Frontal cortex (tissue), 4 donors: ENCODE measurements around the gene SLC7A4. TPM values are rescaled to one million over a fixed set of nuclear protein-coding genes. Genes with fewer than 3 reads are reported as not detected.
"Not testable (repeated sequence)": the region's sequence is repeated elsewhere in the genome, so short reads cannot be mapped to it uniquely, and the experiment has no call there.

Experiments used
- DNase-seq, 2 donors: peaks; one replicate each; pipeline ENCODE4 v3.0.0; 2012; ENCODE audit warnings: low spot score in 2 of 2
- FAIRE-seq: peaks from 2 replicates; lab custom pipeline; 2012; peaks lifted over from hg19 to GRCh38; lab: Jason Lieb, UNC
- total RNA-seq: library from RNA; depleted of rRNA; stranded (reverse); fragments of >200 nt; gene quantifications from one replicate; pipeline ENCODE4 v1.2.3, GENCODE V29; 2014
- donor health status: control.
- donor health status: control.
- donor health status: control.

SLC7A4 gene
- total RNA-seq, 1 donor from 2014 or later, result 2.0 TPM

- DNase-seq (no peak), FAIRE-seq (no peak)
Measured at GRCh38 chr22:21064917-21065864, 32.8 kb upstream of the SLC7A4 start.

GRCh38 chr22:21064425-21064824 is 32.1 kb upstream of the SLC7A4 start:
- DNase-seq, result not testable (repeated sequence)

GRCh38 chr22:21061660-21062321 is 29.4 kb upstream of the SLC7A4 start:
- FAIRE-seq, DNase-seq: not testable (repeated sequence)

More at GRCh38 chr22:21064425-21064824, 32.1 kb upstream of the SLC7A4 start:
- not testable (repeated sequence) for FAIRE-seq

- not testable (repeated sequence) for DNase-seq
Measured at GRCh38 chr22:21060363-21060762, 28.0 kb upstream of the SLC7A4 start.

GRCh38 chr22:21055880-21056319 is 23.5 kb upstream of the SLC7A4 start:
- no peak for DNase-seq

More at GRCh38 chr22:21060363-21060762, 28.0 kb upstream of the SLC7A4 start:
- FAIRE-seq, result not testable (repeated sequence)

GRCh38 chr22:21055564-21055834 is 23.1 kb upstream of the SLC7A4 start:
- DNase-seq (no peak), FAIRE-seq (no peak)

More at GRCh38 chr22:21055880-21056319, 23.5 kb upstream of the SLC7A4 start:
- FAIRE-seq, result no peak

GRCh38 chr22:21054714-21055563 is 22.6 kb upstream of the SLC7A4 start:
- no peak for FAIRE-seq

GRCh38 chr22:21054046-21054713 is 21.8 kb upstream of the SLC7A4 start:
- DNase-seq (no peak), FAIRE-seq (no peak)

More at GRCh38 chr22:21054714-21055563, 22.6 kb upstream of the SLC7A4 start:
- DNase-seq, result no peak

GRCh38 chr22:21052715-21053459 is 20.5 kb upstream of the SLC7A4 start:
- DNase-seq (no peak), FAIRE-seq (no peak)

- no peak for DNase-seq
- no peak for FAIRE-seq
Measured at GRCh38 chr22:21051831-21052400, 19.6 kb upstream of the SLC7A4 start.

- FAIRE-seq (no peak), DNase-seq (no peak)
Measured at GRCh38 chr22:21051145-21051830, 18.9 kb upstream of the SLC7A4 start.

GRCh38 chr22:21048965-21049364 is 16.6 kb upstream of the SLC7A4 start:
- not testable (repeated sequence) for FAIRE-seq, DNase-seq

- not testable (repeated sequence) for FAIRE-seq, DNase-seq
Measured at GRCh38 chr22:21048448-21048847, 16.1 kb upstream of the SLC7A4 start.

GRCh38 chr22:21047730-21048129 is 15.4 kb upstream of the SLC7A4 start:
- no peak for DNase-seq
- no peak for FAIRE-seq

- FAIRE-seq (no peak), DNase-seq (no peak)
Measured at GRCh38 chr22:21047035-21047661, 14.8 kb upstream of the SLC7A4 start.

- DNase-seq (peak; percentile 83 to 97), FAIRE-seq (no peak)
Measured at GRCh38 chr22:21045585-21046294, 13.4 kb upstream of the SLC7A4 start, which contains the start of gene LRRC74B. Gene LRRC74B, plus strand, starts transcription at chr22:21045946. Its CDS starts 41 bp downstream, at chr22:21045987.
